Esophagus mucosa (tissue), 1 donor: Measurements from ENCODE around the gene ANKRD33B. TPM values are rescaled to one million over a fixed set of nuclear protein-coding genes. Genes with fewer than 3 reads are reported as not detected.
"Not testable (repeated sequence)": the region's sequence is repeated elsewhere in the genome, so short reads cannot be mapped to it uniquely, and the experiment has no call there.

Experiments used
- ATAC-seq: fragments of 200-7000 bp; cut with Tn5 transposase; one replicate; pipeline ENCODE4 v1.9.1; 2020
- total RNA-seq: library from RNA; stranded (reverse); gene quantifications from one replicate; pipeline ENCODE4 v1.2.4, GENCODE V29; 2023
- donor health status: DM: yes; HTN: yes; CAD: no.

ANKRD33B gene
- total RNA-seq, 1 donor from 2014 or later: 0.68 TPM

GRCh38 chr5:10559151-10559550, 4.7 kb upstream of the ANKRD33B start:
- ATAC-seq: no peak

- ATAC-seq: no peak
Observed at GRCh38 chr5:10559871-10560270, 4.0 kb upstream of the ANKRD33B start.

GRCh38 chr5:10562201-10563109, 1.4 kb upstream of the ANKRD33B start:
- no peak for ATAC-seq

GRCh38 chr5:10563110-10563944, 543 bp upstream of the ANKRD33B start:
- peak; percentile 35 for ATAC-seq

GRCh38 chr5:10564838-10565784, 1.2 kb downstream of the ANKRD33B start:
- peak; percentile 11 for ATAC-seq

GRCh38 chr5:10565785-10566542, 2.1 kb downstream of the ANKRD33B start:
- peak; percentile 22 for ATAC-seq

- ATAC-seq: no peak
Observed at GRCh38 chr5:10566543-10567068, 2.7 kb downstream of the ANKRD33B start.

- ATAC-seq: no peak
Observed at GRCh38 chr5:10567121-10567591, 3.3 kb downstream of the ANKRD33B start.

GRCh38 chr5:10567781-10568321, 4.0 kb downstream of the ANKRD33B start:
- ATAC-seq: no peak

- not testable (repeated sequence) for ATAC-seq
Observed at GRCh38 chr5:10570540-10570939, 6.7 kb downstream of the ANKRD33B start.

GRCh38 chr5:10572451-10572850, 8.6 kb downstream of the ANKRD33B start:
- no peak for ATAC-seq

- ATAC-seq: no peak
Observed at GRCh38 chr5:10573487-10574145, 9.7 kb downstream of the ANKRD33B start.

- ATAC-seq: not testable (repeated sequence)
Observed at GRCh38 chr5:10574879-10575278, 11.0 kb downstream of the ANKRD33B start.

GRCh38 chr5:10576121-10576789, 12.4 kb downstream of the ANKRD33B start:
- ATAC-seq: no peak

- no peak for ATAC-seq
Observed at GRCh38 chr5:10576790-10577189, 12.9 kb downstream of the ANKRD33B start.

GRCh38 chr5:10577371-10578292, 13.8 kb downstream of the ANKRD33B start:
- peak; percentile 37 for ATAC-seq

- no peak for ATAC-seq
Observed at GRCh38 chr5:10578293-10578665, 14.4 kb downstream of the ANKRD33B start.

GRCh38 chr5:10578869-10579268, 15.0 kb downstream of the ANKRD33B start:
- ATAC-seq: no peak
